NCI-H82 treated with DMSO at 0.1 percent for 48 hours (cell line): ENCODE measurements around the gene RBM12.

Source experiments
- DNase-seq: peaks from one replicate; lab custom pipeline; 2025; ENCODE audit not compliant: unreplicated experiment; lab: John Stamatoyannopoulos, UW

Gene RBM12

DNA sequence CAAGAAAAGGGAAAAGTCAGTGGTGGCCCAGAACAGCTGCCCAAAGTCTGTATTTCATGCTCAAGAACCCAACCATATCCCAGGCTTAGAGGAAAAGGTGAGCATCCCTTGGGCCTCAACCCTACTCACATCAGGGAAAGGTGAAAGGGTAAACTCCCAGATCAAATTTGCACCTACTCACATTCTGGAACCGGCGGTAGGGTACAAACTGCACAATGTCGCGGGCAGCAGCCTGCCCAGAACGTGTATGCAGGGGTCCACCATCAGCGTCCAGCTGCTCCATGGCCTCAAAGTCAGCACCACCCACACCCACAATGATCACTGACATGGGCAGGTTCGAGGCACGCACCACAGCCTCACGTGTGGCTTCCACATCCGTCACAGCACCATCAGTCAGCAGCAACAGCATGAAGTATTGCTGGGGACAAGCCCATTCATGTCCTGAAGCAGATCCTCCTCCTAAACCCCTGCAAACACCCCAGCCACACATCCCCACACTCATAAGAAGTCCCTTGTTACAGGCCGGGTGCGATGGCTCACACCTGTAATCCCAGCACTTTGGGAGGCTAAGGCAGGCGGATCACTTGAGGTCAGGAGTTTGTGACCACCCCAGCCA is 38.2 kb downstream of the RBM12 start:
- DNase-seq, result no peak

- DNase-seq, result no peak
Observed at GRCh38 chr20:35625584-35626385, 38.9 kb downstream of the RBM12 start.

DNA sequence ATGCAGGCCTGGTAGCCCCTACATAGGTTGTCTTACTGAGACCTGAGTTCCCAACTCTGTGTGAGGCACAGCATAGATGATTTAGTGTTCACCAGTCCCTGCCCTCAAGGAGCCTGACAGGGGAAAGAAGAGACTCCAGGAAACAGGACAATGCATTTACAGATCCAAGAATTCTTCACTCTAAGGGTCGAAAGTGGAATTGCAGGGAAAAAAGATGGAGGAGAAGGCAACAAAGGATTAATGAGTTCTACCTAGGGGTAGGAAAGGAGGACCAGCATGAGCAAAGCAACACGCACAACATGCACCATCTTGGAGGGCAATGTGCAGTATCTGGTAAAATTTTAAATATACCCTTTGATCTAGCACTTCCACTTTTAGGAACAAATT is 43.1 kb downstream of the RBM12 start:
- DNase-seq, result no peak

- DNase-seq, result no peak
Observed at GRCh38 chr20:35620818-35621559, 43.7 kb downstream of the RBM12 start.

DNA sequence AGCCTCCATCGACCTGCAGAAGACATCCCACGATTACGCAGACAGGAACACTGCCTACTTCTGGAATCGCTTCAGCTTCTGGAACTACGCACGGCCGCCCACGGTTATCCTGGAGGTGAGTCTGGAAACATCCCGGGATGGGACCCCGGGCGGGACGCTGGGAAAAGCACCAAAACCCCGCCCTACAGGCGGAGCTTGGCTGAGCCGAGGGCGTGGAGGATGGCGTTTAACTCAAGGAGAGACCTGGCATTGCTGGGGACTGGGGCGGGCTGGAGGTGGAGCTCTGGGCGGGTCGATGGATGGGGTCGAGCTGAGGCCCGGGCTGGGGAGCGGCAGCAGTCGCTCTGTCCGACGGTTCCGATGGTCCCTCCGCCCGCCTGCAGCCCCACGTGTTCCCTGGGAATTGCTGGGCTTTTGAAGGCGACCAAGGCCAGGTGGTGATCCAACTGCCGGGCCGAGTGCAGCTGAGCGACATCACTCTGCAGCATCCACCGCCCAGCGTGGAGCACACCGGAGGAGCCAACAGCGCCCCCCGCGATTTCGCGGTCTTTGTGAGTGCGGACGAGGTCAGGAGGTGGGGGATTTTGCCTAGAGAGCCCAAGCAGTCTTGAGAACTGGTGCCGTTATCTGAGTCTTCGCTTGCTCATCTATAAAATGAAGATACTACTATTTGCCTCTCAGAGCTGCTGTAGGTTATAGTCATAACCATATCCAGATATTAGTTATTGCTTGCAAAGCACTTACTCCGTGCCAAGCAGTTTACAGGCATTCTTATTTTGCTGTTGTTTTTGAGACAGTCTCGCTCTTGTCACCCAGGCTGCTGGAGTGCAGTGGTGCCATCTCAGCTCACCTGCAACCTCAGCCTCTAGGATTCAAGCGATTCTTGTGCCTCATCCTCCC is 45.3 kb downstream of the RBM12 start:
- peak; percentile 78 for DNase-seq

DNA sequence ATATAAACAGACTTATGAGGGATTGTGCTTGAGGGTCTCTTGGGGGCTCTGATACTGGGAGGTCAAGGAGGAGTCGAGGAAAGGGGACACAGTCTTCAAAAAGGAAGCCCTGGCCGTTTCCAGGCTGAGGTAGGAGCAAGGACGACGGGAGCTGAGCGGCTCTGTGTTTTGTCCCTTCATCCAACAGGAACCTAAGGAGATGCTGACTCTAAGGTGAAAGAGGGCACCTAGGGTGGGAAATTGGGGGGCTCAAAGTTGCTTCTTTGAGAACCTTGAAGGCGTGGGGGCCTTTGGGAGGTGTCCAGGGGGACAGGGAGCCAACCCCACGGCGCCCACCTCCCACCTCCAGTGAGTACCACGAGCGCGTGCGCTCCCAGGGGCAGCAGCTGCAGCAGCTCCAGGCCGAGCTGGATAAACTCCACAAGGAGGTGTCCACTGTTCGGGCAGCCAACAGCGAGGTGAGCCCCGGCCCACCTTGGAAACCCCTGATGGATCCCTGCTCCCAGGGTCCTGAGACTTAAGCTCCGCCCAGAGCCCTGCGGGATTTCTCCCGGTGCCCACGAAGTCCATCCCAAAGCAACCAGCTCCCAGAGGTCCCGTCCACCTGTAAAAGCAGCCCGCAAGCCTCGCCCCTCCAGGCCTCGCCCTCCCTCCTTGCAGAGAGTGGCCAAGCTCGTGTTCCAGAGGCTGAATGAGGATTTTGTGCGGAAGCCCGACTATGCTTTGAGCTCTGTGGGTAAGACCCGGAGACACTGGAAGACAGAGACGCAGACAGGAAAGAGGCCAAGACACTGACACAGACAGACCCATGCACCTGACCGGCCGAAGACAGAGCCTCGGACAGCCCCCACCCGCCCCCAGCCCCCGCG is 46.2 kb downstream of the RBM12 start:
- DNase-seq, result no peak

GRCh38 chr20:35617397-35618262 is 47.1 kb downstream of the RBM12 start:
- DNase-seq, result peak; percentile 39

GRCh38 chr20:35616465-35617396 is 48.0 kb downstream of the RBM12 start:
- DNase-seq, result no peak

DNA sequence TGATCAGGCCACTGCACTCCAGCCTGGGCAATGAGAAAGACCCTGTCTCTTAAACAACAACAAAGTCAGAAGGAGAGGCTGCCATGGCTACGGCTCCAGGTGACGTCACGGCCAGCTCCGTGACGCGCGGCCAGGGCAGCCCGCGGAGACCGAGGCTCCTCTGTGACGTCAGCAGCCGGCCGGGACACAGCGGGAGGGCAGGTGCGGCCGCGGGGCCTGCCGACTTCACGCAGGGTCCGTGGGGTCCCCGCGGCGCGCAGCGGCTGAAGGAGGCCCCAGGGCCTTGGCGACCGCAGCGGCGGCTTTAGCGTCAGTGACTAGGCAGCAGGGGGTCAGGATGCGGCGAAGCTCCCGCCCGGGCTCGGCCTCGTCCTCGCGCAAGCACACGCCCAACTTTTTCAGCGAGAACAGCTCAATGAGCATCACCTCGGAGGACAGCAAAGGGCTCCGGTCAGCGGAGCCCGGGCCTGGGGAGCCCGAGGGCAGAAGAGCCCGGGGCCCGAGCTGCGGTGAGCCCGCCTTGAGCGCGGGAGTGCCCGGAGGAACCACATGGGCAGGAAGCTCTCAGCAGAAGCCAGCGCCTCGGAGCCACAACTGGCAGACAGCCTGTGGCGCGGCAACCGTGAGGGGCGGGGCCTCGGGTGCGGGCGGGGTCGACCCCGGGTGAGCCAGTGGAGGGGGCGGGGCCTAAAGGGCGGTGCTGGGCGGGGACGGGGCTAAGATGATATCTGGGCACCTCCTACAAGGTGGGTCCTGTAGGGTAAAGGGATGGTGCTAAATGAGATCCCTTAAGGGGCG is 48.8 kb downstream of the RBM12 start, which contains the start of gene SPAG4:
Gene SPAG4, plus strand, starts transcription at position 163 of the 798 bp plus-strand sequence. Its CDS starts 175 bp downstream, at position 338.
- DNase-seq, result peak; percentile 95

DNA sequence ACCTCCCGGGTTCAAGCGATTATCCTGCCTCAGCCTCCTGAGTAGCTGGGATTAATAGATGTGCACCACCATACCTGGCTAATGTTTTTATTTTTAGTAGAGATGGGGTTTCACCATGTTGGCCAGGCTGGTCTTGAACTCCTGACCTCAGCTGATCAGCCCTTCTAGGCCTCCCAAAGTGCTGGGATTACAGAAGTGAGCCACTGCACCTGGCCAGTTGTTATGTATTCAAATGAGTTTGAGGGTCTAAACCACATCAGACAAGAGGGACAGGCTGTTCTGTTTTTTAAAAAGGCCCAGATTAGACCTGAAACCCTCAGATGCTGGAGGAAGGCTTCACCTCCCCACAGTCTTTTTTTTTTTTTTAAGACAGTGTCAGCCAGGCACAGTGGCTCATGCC is 53.2 kb downstream of the RBM12 start:
- no peak for DNase-seq

DNA sequence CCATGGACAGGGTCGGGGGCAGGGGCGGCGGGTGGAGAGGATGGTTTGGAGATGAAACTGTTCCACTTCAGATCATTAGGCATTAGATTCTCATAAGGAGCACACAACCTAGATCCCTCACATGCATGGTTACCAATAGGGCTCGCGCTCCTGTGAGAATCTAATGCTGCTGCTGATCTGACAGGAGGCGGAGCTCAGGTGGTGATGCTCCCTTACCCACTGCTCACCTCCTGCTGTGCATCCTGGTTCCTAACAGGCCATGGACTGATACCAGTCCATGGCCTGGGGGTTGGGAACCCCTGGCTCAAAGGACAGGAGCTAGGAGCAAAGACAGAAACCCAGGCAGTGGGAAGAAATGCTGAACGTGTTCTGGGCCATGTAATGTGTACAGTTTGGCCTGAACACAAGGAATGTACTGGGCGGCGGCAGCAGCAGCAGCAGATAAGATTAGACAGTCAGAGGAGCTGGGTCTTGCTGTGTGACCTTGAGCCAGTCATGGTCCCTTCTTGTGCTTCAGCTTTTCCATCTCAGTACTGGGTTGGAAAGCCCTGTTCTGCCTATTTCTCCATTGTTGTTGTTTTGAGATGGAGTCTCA is 53.8 kb downstream of the RBM12 start:
- no peak for DNase-seq

DNA sequence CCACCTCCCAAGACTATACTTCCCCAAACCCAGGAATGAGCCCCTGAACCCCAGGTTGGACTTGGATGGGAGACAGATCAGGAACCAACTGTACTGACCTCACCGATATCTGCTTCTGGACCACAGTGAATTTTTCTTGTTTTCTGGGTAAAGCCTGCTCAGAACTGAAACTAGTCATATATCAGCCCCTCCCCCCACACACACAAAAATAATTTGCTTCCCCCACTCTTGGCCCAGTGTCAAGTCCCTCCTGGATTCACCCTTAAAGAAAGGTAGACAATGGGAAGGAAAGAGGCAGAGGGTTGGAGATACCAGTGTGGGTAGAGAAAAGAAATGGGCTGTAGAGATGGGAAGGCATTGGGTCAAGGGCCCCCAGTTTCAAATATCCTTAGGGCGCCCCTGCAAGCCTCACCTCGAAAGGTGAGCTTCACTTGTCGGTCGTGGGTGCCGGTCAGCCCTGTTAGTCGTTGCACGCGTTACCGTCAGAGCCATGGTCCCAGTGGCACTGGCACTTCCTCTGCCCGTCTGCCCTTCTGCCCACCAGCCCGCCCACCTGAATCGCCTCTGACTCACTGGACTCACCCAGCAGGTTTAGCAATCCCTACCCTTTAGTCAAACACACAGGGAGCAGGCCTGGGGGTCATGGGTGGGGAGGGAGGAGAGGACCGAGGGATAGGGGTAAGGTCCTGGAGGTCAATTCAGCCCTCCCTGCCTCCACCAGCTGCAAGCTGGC is 57.5 kb downstream of the RBM12 start:
- DNase-seq, result no peak

DNA sequence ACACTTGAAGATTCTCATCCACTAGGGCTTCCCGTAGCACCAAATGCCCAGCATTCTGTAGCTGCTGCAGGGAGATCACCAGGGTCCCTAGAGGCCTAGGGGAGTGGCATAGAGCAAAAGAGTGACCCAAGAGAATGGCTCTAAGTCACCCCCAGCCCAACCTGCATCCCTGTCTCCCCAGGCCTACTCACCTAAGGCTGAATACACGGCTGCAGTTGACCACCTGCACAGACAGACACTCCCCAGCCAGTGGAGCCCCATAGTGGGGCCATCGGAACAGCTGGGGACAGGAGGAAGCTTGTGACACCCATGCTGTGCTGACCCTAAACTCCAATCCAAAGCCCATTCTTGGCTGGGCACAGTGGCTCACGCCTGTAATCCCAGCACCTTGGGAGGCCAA is 58.6 kb downstream of the RBM12 start:
- DNase-seq, result no peak

DNA sequence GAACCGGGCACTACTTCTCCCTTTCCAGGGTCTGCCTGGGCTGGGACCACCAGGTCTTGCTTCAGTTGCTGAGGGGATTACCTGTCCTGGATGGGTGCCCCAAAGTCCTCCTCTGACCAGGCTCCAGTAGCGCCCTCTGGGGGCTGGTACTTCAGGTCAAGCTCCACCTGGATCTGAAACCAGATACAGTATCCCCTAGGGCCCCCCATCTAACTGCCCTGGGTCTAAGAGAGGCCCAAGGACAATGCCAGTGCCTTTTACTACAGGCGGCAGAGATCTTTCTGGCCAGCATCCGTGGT is 60.3 kb downstream of the RBM12 start:
- no peak for DNase-seq

DNA sequence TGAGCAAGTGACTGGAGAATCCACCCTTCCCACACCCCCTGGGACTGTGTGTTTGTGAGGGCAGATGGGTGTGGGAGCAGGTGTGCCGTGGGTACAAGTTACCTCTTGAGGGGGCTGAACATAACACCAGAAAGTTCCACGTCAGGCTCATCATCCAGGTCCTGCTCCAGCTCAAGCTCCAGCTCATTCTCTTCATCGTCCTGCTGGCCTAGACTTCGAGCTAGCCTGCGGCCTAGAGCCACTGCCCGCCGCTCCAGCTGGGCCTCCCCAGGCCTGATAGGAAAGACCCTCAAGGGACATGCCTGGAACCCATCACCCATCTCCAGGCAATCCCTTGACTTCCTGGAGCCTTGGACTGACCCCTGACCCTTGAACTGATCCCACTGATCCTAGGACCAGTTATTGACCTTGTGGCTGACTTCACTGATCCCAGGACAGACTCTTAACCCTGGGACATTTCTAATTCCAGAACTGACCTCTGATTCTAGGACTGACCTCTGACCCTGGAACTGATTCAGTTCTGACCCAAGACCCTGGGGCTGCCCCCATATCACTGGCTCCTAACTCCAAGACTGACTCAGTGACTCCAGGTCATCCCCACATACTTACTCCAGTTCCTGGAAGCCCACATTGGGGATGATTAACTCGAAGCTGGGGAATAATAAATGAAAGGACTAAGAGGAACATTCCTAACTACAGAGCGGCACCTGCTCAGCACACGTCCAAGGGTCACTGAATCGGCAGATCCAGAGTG is 60.8 kb downstream of the RBM12 start:
- DNase-seq, result no peak
